Measurements from ENCODE around the gene BPIFB6.

GRCh38 chr20:33084722-33085121, 53.3 kb downstream of the BPIFB6 start:
- TF ChIP-seq CTCF (conservative IDR thresholded peaks at IDR 0.05; ENCODE audit: low read depth, low read length) (no peak), EZH2 (IDR thresholded peaks at IDR 0.05; ENCODE audit: borderline replicate concordance, low read depth, low read length, poor library complexity, severe bottlenecking) (no peak)
